SKM-1 treated with dmso at 0.1 percent for 144 hours (cell line): ENCODE results near the gene RRP9.

ENCODE experiments used
- DNase-seq: peaks from one replicate; lab custom pipeline; 2025; ENCODE audit not compliant: unreplicated experiment; lab: John Stamatoyannopoulos, UW

The RRP9 gene

GRCh38 chr3:51974277-51974962 lies 32.7 kb upstream of the RRP9 start:
- DNase-seq, result no peak

GRCh38 chr3:51971350-51971749 lies 29.6 kb upstream of the RRP9 start:
- DNase-seq, result no peak

- no peak for DNase-seq
Measured at GRCh38 chr3:51970606-51971300, 29.0 kb upstream of the RRP9 start.

- no peak for DNase-seq
Measured at GRCh38 chr3:51969841-51970240, 28.1 kb upstream of the RRP9 start.

- no peak for DNase-seq
Measured at GRCh38 chr3:51968883-51969678, 27.4 kb upstream of the RRP9 start.

GRCh38 chr3:51968170-51968775 lies 26.6 kb upstream of the RRP9 start:
- no peak for DNase-seq

- DNase-seq, result no peak
Measured at GRCh38 chr3:51967384-51968169, 25.9 kb upstream of the RRP9 start, which contains the start of gene PCBP4. PCBP4 (minus strand) TSS chr3:51967454; CDS start chr3:51961240, 6,214 bp downstream.

- DNase-seq, result no peak
Measured at GRCh38 chr3:51966922-51967383, 25.2 kb upstream of the RRP9 start.

GRCh38 chr3:51966486-51966885 lies 24.8 kb upstream of the RRP9 start:
- DNase-seq, result no peak

GRCh38 chr3:51966016-51966415 lies 24.3 kb upstream of the RRP9 start:
- DNase-seq, result no peak

GRCh38 chr3:51964521-51964920 lies 22.8 kb upstream of the RRP9 start:
- DNase-seq, result no peak

GRCh38 chr3:51963951-51964451 lies 22.3 kb upstream of the RRP9 start:
- DNase-seq, result no peak

- no peak for DNase-seq
Measured at GRCh38 chr3:51962854-51963530, 21.3 kb upstream of the RRP9 start.

- DNase-seq, result no peak
Measured at GRCh38 chr3:51961602-51962569, 20.2 kb upstream of the RRP9 start.

- DNase-seq, result no peak
Measured at GRCh38 chr3:51961011-51961410, 19.3 kb upstream of the RRP9 start.

GRCh38 chr3:51960386-51960785 lies 18.7 kb upstream of the RRP9 start:
- no peak for DNase-seq

- no peak for DNase-seq
Measured at GRCh38 chr3:51959651-51960050, 17.9 kb upstream of the RRP9 start.
